ENCODE data around the gene NEK1. TPM values are rescaled to one million over a fixed set of nuclear protein-coding genes. Genes with fewer than 3 reads are reported as not detected.

The NEK1 gene
- total RNA-seq, 1 donor from 2014 or later: 14.7 TPM

DNA sequence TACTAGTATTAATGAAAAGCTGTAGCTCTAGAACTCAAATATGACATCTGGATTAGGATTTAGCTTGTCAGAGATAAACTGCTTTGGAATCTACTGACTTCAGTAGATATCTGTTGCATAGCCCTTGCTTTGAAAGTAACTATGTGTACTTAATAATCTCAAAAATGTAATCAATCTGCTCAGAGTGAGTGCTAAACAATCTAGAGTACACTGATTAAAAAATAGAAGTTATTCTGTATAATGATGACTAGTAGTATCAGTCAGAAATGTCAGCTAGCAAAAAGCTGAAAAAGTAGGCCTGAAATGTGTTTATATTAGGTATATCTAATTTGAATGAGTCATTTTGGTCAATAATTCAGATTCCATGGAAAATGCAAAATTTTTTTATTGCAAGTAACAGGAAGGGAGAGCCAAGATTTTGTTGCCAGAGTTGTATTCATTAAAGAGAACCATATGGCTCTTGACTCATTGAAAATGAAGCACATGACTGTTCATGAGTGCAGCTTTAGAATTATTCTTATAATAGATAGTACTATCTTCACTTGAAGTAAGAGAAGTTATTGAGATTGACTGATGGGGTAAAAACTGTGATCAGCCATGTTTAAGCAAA is 28.0 kb upstream of the NEK1 start:
- Histone ChIP-seq H3K4me1 (no peaks in the 10 kb centered on the region), H3K9me3 (no peaks in the 10 kb centered on the region), H3K36me3 (peaks cover 0 to 19% of the 10 kb centered on the region in 2 donors), H3K4me3 (no peak overlapping the region), H3K27ac (peak overlapping the region; percentile 25), H3K27me3 (no peaks in the 10 kb centered on the region)
- TF ChIP-seq, protein P1, sequence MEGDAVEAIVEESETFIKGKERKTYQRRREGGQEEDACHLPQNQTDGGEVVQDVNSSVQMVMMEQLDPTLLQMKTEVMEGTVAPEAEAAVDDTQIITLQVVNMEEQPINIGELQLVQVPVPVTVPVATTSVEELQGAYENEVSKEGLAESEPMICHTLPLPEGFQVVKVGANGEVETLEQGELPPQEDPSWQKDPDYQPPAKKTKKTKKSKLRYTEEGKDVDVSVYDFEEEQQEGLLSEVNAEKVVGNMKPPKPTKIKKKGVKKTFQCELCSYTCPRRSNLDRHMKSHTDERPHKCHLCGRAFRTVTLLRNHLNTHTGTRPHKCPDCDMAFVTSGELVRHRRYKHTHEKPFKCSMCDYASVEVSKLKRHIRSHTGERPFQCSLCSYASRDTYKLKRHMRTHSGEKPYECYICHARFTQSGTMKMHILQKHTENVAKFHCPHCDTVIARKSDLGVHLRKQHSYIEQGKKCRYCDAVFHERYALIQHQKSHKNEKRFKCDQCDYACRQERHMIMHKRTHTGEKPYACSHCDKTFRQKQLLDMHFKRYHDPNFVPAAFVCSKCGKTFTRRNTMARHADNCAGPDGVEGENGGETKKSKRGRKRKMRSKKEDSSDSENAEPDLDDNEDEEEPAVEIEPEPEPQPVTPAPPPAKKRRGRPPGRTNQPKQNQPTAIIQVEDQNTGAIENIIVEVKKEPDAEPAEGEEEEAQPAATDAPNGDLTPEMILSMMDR (IDR thresholded peaks at IDR 0.05): no peak
- TF ChIP-seq POLR2AphosphoS5 (IDR thresholded peaks at IDR 0.05; ENCODE audit: insufficient read depth in 1 of 2, low read depth in 1 of 2): no peak
- no peak for TF ChIP-seq POLR2A (IDR thresholded peaks at IDR 0.05)
- intact Hi-C loops (cut with DNase I): no loop called here
- DNase-seq (ENCODE audit: extremely low spot score in 2 of 2): no peak

DNA sequence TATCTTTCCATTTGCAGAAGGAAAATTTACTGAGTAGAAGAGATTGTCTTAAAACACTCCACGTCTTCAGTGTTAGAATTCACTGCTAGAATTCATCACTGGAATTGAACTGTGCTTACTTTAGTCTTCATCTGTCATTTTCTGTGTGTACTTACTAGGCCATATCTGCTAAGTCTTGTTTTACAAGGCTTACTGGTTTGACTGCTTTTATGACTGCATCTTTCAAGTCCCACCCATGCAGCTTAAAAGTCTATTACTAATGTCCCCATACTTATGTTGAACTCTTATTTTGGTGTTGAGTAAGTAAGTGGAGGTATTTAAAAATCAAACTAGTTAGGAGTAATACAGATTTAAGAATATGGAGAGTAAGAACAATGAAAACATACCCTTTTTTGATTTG is 22.6 kb upstream of the NEK1 start:
- Histone ChIP-seq H3K27me3 (no peaks in the 10 kb centered on the region), H3K27ac (peak overlapping the region; percentile 3), H3K4me1 (no peaks in the 10 kb centered on the region), H3K4me3 (no peak overlapping the region), H3K9me3 (no peaks in the 10 kb centered on the region), H3K36me3 (peaks cover 0 to 13% of the 10 kb centered on the region in 2 donors)
- TF ChIP-seq, protein P1 (IDR thresholded peaks at IDR 0.05): no peak
- TF ChIP-seq POLR2AphosphoS5 (IDR thresholded peaks at IDR 0.05; ENCODE audit: insufficient read depth in 1 of 2, low read depth in 1 of 2) (peak in 1 of 2 donors; percentile 86), POLR2A (IDR thresholded peaks at IDR 0.05) (no peak)
- DNase-seq (ENCODE audit: extremely low spot score in 2 of 2): no peak
- intact Hi-C loops (cut with DNase I): no loop called here

DNA sequence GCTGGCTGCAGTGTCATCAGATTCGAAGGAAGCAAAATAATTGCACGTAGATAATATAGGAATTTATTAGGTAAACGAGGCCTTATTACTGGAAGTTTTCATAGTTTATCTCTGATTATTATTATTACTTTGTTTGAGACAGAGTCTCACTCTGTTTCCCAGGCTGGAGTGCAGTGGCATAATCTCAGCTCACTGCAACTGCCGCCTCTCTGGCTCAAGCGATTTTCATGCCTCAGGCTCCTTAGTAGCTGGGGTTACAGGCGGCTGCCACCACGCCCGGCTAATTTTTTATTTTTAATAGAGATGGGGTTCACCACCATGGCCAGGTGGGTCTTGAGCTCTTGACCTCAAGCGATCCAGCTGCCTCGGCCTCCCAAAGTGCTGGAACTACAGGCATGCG is 20.5 kb upstream of the NEK1 start:
- intact Hi-C loops (cut with DNase I): no loop called here

DNA sequence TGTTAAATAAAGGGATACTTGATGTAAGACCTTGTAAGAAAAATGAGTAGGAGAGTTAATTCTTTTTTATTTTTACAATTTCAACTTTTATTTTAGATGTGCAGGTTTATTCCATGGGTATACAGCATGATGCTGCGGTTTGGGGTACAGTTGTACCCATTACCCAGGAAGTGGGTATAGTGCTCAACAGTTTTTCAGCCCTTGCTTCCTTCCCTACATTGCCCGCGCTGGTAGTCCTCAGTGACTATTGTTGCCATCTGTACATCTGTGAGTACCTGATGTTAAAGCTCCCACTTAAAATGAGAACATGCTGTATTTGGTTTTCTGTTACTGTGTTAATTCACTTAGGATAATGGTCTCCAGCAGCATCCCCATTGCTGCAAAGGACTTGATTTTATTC is 17.7 kb upstream of the NEK1 start:
- intact Hi-C loops (cut with DNase I): no loop called here
- Histone ChIP-seq H3K27ac (no peak overlapping the region), H3K9me3 (no peaks in the 10 kb centered on the region), H3K4me3 (no peak overlapping the region), H3K4me1 (peaks cover 10% of the 10 kb centered on the region), H3K27me3 (no peaks in the 10 kb centered on the region), H3K36me3 (no peaks in the 10 kb centered on the region)
- TF ChIP-seq POLR2AphosphoS5 (IDR thresholded peaks at IDR 0.05; ENCODE audit: insufficient read depth in 1 of 2, low read depth in 1 of 2): no peak
- TF ChIP-seq, protein P1 (IDR thresholded peaks at IDR 0.05): no peak
- TF ChIP-seq POLR2A (IDR thresholded peaks at IDR 0.05): no peak
- DNase-seq (ENCODE audit: extremely low spot score in 2 of 2): no peak

More for the DNA sequence above, 20.5 kb upstream of the NEK1 start:
- no peaks in the 10 kb centered on the region for H3K4me1 ChIP-seq
- no peak overlapping the region for H3K4me3 ChIP-seq
- no peak for DNase-seq (ENCODE audit: extremely low spot score in 2 of 2)
- TF ChIP-seq POLR2A (IDR thresholded peaks at IDR 0.05) (no peak), POLR2AphosphoS5 (IDR thresholded peaks at IDR 0.05; ENCODE audit: insufficient read depth in 1 of 2, low read depth in 1 of 2) (no peak)
- TF ChIP-seq, protein P1 (IDR thresholded peaks at IDR 0.05): no peak
- no peaks in the 10 kb centered on the region for H3K9me3 ChIP-seq
- no peaks in the 10 kb centered on the region for H3K27me3 ChIP-seq
- no peak overlapping the region for H3K27ac ChIP-seq
- peaks cover 0 to 6% of the 10 kb centered on the region in 2 donors for H3K36me3 ChIP-seq

DNA sequence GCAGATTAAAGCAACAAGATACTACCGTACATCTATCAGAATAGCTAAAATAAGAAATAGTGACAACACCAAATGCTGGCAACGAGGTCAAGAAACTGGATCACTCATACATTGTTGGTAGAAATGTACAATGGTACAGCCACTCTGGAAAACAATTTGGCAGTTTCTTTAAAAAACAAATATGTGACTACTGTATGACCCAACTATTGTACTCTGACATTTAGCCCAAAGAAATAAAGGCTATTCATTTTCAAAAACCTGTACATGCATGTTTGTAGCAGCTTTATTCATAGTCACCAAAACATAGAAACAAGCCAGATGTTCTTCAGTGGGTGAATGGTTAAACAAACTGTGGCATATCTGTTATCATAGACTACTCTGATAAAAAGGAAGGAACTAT is 16.2 kb upstream of the NEK1 start:
- Histone ChIP-seq H3K27ac (no peak overlapping the region), H3K27me3 (no peaks in the 10 kb centered on the region), H3K9me3 (no peaks in the 10 kb centered on the region), H3K4me3 (no peak overlapping the region), H3K36me3 (no peaks in the 10 kb centered on the region), H3K4me1 (peaks cover 10% of the 10 kb centered on the region)
- DNase-seq (ENCODE audit: extremely low spot score in 2 of 2): no peak
- TF ChIP-seq POLR2AphosphoS5 (IDR thresholded peaks at IDR 0.05; ENCODE audit: insufficient read depth in 1 of 2, low read depth in 1 of 2) (no peak), POLR2A (IDR thresholded peaks at IDR 0.05) (no peak)
- TF ChIP-seq, protein P1 (IDR thresholded peaks at IDR 0.05): no peak
- intact Hi-C loops (cut with DNase I): no loop called here
